ENCODE data around the gene KRT76.

Gene KRT76

DNA sequence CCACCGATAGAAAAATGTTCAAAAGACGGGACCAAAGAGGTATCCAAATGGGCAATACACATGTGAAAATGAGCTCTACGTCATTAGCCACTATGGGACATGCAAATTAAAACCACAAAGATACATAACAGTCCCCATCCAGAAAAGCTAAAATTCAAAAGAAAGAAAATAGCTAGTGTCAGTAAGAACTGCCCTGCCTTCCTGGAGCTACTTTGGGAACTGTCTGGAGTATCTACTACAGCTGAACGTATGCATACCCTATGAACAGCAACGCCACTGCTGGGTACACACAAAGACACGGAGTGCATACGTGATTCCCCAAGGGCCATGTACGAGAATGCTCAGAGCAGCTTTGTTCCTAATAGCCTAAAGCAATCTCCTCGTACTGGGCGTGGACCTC, 48.0 kb downstream of the KRT76 start:
- Histone ChIP-seq H3F3A (ENCODE audit: insufficient read depth) (no peaks in the 10 kb centered on the region), H4K20me1 (ENCODE audit: low read depth, low read length) (no peaks in the 10 kb centered on the region), H3K9ac (ENCODE audit: low read length) (no peak overlapping the region), H3K9me2 (replicated peaks; ENCODE audit: insufficient read depth, low read length) (no peaks in the 10 kb centered on the region), H3K27me3 (ENCODE audit: low read length) (no peaks in the 10 kb centered on the region), H3K36me3 (ENCODE audit: low read length) (no peaks in the 10 kb centered on the region), H3K4me2 (ENCODE audit: low read depth, low read length, poor library complexity, severe bottlenecking) (no peak overlapping the region), H2AFZ (ENCODE audit: low read depth, low read length, severe bottlenecking) (no peak overlapping the region), H3K4me3 (ENCODE audit: insufficient read depth, low read length, poor library complexity, severe bottlenecking) (no peak overlapping the region), H3K9me3 (ENCODE audit: insufficient read depth, low read length) (no peaks in the 10 kb centered on the region), H3K27ac (ENCODE audit: low read depth, low read length) (no peak overlapping the region), H3K79me2 (ENCODE audit: insufficient read depth, low read length) (no peaks in the 10 kb centered on the region)
- TF ChIP-seq EZH2phosphoT487 (conservative IDR thresholded peaks at IDR 0.05; ENCODE audit: low read length) = no peak
- TF ChIP-seq, protein P1, sequence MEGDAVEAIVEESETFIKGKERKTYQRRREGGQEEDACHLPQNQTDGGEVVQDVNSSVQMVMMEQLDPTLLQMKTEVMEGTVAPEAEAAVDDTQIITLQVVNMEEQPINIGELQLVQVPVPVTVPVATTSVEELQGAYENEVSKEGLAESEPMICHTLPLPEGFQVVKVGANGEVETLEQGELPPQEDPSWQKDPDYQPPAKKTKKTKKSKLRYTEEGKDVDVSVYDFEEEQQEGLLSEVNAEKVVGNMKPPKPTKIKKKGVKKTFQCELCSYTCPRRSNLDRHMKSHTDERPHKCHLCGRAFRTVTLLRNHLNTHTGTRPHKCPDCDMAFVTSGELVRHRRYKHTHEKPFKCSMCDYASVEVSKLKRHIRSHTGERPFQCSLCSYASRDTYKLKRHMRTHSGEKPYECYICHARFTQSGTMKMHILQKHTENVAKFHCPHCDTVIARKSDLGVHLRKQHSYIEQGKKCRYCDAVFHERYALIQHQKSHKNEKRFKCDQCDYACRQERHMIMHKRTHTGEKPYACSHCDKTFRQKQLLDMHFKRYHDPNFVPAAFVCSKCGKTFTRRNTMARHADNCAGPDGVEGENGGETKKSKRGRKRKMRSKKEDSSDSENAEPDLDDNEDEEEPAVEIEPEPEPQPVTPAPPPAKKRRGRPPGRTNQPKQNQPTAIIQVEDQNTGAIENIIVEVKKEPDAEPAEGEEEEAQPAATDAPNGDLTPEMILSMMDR (IDR thresholded peaks at IDR 0.05; ENCODE audit: insufficient read depth, low read length, poor library complexity, severe bottlenecking) = no peak

DNA sequence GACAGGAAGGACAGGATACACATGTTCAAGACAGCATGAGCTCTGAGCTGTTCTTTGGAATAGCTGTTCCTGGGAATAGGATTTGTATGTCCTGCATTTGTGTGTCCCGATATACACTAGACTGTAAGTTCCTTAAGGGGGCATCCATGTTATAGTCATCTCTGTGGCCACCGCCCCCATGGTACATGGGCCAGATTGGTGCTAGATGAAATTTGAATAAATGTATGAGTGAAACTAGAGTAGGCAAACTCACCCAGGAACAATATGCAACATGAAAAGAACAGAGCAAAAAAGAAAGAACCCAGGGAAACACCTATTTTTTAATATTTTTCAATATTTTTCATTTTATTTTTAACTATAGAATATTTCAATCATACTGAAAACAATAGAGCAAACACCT, 48.8 kb downstream of the KRT76 start:
- Histone ChIP-seq H3K27me3 (ENCODE audit: low read length) (no peaks in the 10 kb centered on the region), H3K9me3 (ENCODE audit: insufficient read depth, low read length) (no peaks in the 10 kb centered on the region), H3K4me3 (ENCODE audit: insufficient read depth, low read length, poor library complexity, severe bottlenecking) (no peak overlapping the region), H4K20me1 (ENCODE audit: low read depth, low read length) (no peaks in the 10 kb centered on the region), H3K9ac (ENCODE audit: low read length) (no peak overlapping the region), H3K79me2 (ENCODE audit: insufficient read depth, low read length) (no peaks in the 10 kb centered on the region), H3K36me3 (ENCODE audit: low read length) (no peaks in the 10 kb centered on the region), H3K9me2 (replicated peaks; ENCODE audit: insufficient read depth, low read length) (no peaks in the 10 kb centered on the region), H3K27ac (ENCODE audit: low read depth, low read length) (no peak overlapping the region), H2AFZ (ENCODE audit: low read depth, low read length, severe bottlenecking) (no peak overlapping the region), H3K4me2 (ENCODE audit: low read depth, low read length, poor library complexity, severe bottlenecking) (no peak overlapping the region), H3F3A (ENCODE audit: insufficient read depth) (no peaks in the 10 kb centered on the region)
- TF ChIP-seq, protein P1 (IDR thresholded peaks at IDR 0.05; ENCODE audit: insufficient read depth, low read length, poor library complexity, severe bottlenecking) = no peak
- no peak for TF ChIP-seq EZH2phosphoT487 (conservative IDR thresholded peaks at IDR 0.05; ENCODE audit: low read length)

DNA sequence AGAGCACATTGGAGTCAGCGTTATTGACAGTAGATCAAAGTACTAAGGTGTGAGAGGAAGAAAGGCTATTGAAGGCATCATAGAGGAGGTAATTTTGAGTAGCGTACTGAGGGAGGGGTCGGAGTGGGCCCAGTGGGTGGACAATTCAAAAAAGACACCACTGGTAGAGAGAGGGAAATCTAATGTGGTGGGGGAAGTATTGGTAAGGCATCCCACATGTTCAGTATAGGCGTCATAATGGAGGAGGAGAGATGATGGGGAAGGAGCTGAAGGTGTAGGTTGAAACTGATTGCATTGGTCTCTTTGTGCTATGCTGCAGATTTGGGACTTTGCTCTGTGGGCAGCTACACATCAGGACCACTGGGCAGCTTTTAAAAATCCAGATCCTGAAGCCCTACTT, 50.1 kb downstream of the KRT76 start:
- no peak overlapping the region for H3K4me3 ChIP-seq (ENCODE audit: insufficient read depth, low read length, poor library complexity, severe bottlenecking)
- no peaks in the 10 kb centered on the region for H3F3A ChIP-seq (ENCODE audit: insufficient read depth)
- H3K36me3 ChIP-seq (ENCODE audit: low read length) = no peaks in the 10 kb centered on the region
- TF ChIP-seq, protein P1 (IDR thresholded peaks at IDR 0.05; ENCODE audit: insufficient read depth, low read length, poor library complexity, severe bottlenecking) = no peak
- no peak for TF ChIP-seq EZH2phosphoT487 (conservative IDR thresholded peaks at IDR 0.05; ENCODE audit: low read length)
- H2AFZ ChIP-seq (ENCODE audit: low read depth, low read length, severe bottlenecking) = no peak overlapping the region
- no peaks in the 10 kb centered on the region for H4K20me1 ChIP-seq (ENCODE audit: low read depth, low read length)
- H3K4me2 ChIP-seq (ENCODE audit: low read depth, low read length, poor library complexity, severe bottlenecking) = no peak overlapping the region
- no peak overlapping the region for H3K27ac ChIP-seq (ENCODE audit: low read depth, low read length)
- no peaks in the 10 kb centered on the region for H3K27me3 ChIP-seq (ENCODE audit: low read length)
- no peaks in the 10 kb centered on the region for H3K9me2 ChIP-seq (replicated peaks; ENCODE audit: insufficient read depth, low read length)
- H3K9ac ChIP-seq (ENCODE audit: low read length) = no peak overlapping the region
- no peaks in the 10 kb centered on the region for H3K79me2 ChIP-seq (ENCODE audit: insufficient read depth, low read length)
- H3K9me3 ChIP-seq (ENCODE audit: insufficient read depth, low read length) = no peaks in the 10 kb centered on the region
